HepG2 (cell line): Measurements from ENCODE around the gene FIBP. TPM values are rescaled to one million over a fixed set of nuclear protein-coding genes. Genes with fewer than 3 reads are reported as not detected.
A peak's percentile ranks its signal among the peaks of the same experiment; 100 is the strongest.

ENCODE experiments used
- CCAR2 ChIP-seq: fragments of 200-400 bp; formaldehyde crosslinking; optimal IDR thresholded peaks from 2 replicates; pipeline ENCODE3; 2018; ENCODE audit warnings: low read depth, mild to moderate bottlenecking, low read length, moderate library complexity
- MEIS2 ChIP-seq: sonication (generic); formaldehyde crosslinking; IDR thresholded peaks from 2 replicates; pipeline ENCODE4 v1.9.0; 2021; ENCODE audit warnings: mild to moderate bottlenecking, missing genetic modification reagents
- MYNN ChIP-seq: sonication (generic); formaldehyde crosslinking; IDR thresholded peaks from 2 replicates; pipeline ENCODE4 v1.4.0; 2020; ENCODE audit warnings: mild to moderate bottlenecking, low read depth, missing genetic modification reagents
- NRL ChIP-seq: sonication (generic); formaldehyde crosslinking; IDR thresholded peaks from 2 replicates; pipeline ENCODE4 v1.5.0; 2020; ENCODE audit warnings: missing genetic modification reagents, mild to moderate bottlenecking, moderate library complexity, borderline replicate concordance
- RFXAP ChIP-seq: sonication (generic); formaldehyde crosslinking; IDR thresholded peaks from 2 replicates; pipeline ENCODE4 v1.4.0; 2020; ENCODE audit warnings: missing genetic modification reagents, borderline replicate concordance
- ZBTB38 ChIP-seq: sonication (generic); formaldehyde crosslinking; IDR thresholded peaks from 2 replicates; pipeline ENCODE4 v1.5.1; 2020; ENCODE audit warnings: mild to moderate bottlenecking, missing genetic modification reagents
- ZFP37 ChIP-seq: sonication (generic); formaldehyde crosslinking; IDR thresholded peaks from 2 replicates; pipeline ENCODE4 v1.4.0; 2020; ENCODE audit warnings: missing genetic modification reagents, borderline replicate concordance
- polyA plus RNA-seq, 8 experiments: library from polyadenylated mRNA; depleted of rRNA in 3 of 8; stranded (reverse) in 7 of 8; unstranded in 1 of 8; fragments of >200 nt; fragmentation: Illumina TruSeq in 4 of 8; extraction: Trizol in 4 of 8; gene quantifications; 2 replicates each; pipeline versions ENCODE4 v1.2.1 to v1.2.3, GENCODE V29; 2011 to 2016; ENCODE audit warnings: low read depth in 4 of 8, missing spikeins in 1 of 8, mixed read lengths in 1 of 8; ENCODE audit not compliant: insufficient read depth in 1 of 8
- total RNA-seq, 5 experiments: library from RNA; depleted of rRNA; stranded (reverse); fragments of >200 nt; fragmentation: Illumina TruSeq; extraction: Trizol; gene quantifications; 2 replicates each; pipeline ENCODE4 v1.2.3, GENCODE V29; 2016; ENCODE audit warnings: low read depth in 1 of 5
- TF ChIP-seq, protein P1 (sequence below): sonication (generic); formaldehyde crosslinking; IDR thresholded peaks from 2 replicates; pipeline ENCODE4 v1.4.0; 2020; ENCODE audit warnings: missing genetic modification reagents, borderline replicate concordance
- TF ChIP-seq, protein P2 (sequence below): sonication (generic); formaldehyde crosslinking; IDR thresholded peaks from 2 replicates; pipeline ENCODE4 v1.4.0; 2020; ENCODE audit warnings: missing genetic modification reagents, borderline replicate concordance
- TF ChIP-seq, protein P3 (sequence below): sonication (generic); formaldehyde crosslinking; IDR thresholded peaks from 2 replicates; pipeline ENCODE4 v1.9.0; 2021; ENCODE audit warnings: missing genetic modification reagents, borderline replicate concordance
- TF ChIP-seq, protein P4 (sequence below): IDR thresholded peaks from 2 replicates; pipeline ENCODE4 v1.6.1; 2018; ENCODE audit warnings: missing genetic modification reagents
- TF ChIP-seq, protein P5 (sequence below): sonication (generic); formaldehyde crosslinking; IDR thresholded peaks from 2 replicates; pipeline ENCODE4 v1.4.0; 2020; ENCODE audit warnings: missing genetic modification reagents
- TF ChIP-seq, protein P6 (sequence below): sonication (generic); formaldehyde crosslinking; IDR thresholded peaks from 2 replicates; pipeline ENCODE4 v1.4.0; 2020; ENCODE audit warnings: missing genetic modification reagents, borderline replicate concordance

Gene FIBP
- total and polyA plus RNA-seq, 2 of the 13 experiments (the other 11 are each of a cell fraction or from before 2014, with no cell fraction given), result 42.9 to 62.1 TPM

DNA sequence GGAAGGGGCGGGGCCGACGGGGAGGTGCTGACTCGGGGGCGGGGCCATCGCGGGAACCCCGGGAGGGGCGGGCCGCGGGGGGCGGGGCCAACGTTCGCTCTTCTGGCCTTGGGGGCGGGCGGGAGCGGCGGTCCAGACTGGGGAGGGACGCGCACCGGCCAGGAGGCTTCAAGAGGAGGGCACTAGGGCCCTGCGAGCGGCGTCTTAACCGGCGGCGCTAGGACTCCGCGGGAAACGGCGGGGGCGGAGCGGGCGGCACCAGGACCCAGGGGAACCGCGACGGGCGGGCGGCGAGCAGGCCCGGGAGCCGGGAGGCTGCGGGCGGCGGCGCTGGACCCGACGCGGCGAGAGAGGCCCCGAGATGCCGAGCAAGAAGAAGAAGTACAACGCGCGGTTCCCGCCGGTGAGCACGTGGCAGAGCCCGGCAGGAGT, 30.9 kb upstream of the FIBP start, which contains the start of gene DRAP1 (continued):
- TF ChIP-seq, protein P1, sequence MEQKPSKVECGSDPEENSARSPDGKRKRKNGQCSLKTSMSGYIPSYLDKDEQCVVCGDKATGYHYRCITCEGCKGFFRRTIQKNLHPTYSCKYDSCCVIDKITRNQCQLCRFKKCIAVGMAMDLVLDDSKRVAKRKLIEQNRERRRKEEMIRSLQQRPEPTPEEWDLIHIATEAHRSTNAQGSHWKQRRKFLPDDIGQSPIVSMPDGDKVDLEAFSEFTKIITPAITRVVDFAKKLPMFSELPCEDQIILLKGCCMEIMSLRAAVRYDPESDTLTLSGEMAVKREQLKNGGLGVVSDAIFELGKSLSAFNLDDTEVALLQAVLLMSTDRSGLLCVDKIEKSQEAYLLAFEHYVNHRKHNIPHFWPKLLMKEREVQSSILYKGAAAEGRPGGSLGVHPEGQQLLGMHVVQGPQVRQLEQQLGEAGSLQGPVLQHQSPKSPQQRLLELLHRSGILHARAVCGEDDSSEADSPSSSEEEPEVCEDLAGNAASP (CRISPR knock-in tag), result peak; percentile 88
- TF ChIP-seq ZFP37 (peak; percentile 70; the same call in 1 of the 2 replicates), MYNN (CRISPR knock-in tag) (no peak), CCAR2 (peak; percentile 79), RFXAP (CRISPR knock-in tag) (peak; percentile 61; the same call in 1 of the 2 replicates), ZBTB38 (CRISPR knock-in tag) (no peak), MEIS2 (CRISPR knock-in tag) (peak; percentile 71; the same call in 1 of the 2 replicates), NRL (CRISPR knock-in tag) (no peak)
- TF ChIP-seq, protein P2, sequence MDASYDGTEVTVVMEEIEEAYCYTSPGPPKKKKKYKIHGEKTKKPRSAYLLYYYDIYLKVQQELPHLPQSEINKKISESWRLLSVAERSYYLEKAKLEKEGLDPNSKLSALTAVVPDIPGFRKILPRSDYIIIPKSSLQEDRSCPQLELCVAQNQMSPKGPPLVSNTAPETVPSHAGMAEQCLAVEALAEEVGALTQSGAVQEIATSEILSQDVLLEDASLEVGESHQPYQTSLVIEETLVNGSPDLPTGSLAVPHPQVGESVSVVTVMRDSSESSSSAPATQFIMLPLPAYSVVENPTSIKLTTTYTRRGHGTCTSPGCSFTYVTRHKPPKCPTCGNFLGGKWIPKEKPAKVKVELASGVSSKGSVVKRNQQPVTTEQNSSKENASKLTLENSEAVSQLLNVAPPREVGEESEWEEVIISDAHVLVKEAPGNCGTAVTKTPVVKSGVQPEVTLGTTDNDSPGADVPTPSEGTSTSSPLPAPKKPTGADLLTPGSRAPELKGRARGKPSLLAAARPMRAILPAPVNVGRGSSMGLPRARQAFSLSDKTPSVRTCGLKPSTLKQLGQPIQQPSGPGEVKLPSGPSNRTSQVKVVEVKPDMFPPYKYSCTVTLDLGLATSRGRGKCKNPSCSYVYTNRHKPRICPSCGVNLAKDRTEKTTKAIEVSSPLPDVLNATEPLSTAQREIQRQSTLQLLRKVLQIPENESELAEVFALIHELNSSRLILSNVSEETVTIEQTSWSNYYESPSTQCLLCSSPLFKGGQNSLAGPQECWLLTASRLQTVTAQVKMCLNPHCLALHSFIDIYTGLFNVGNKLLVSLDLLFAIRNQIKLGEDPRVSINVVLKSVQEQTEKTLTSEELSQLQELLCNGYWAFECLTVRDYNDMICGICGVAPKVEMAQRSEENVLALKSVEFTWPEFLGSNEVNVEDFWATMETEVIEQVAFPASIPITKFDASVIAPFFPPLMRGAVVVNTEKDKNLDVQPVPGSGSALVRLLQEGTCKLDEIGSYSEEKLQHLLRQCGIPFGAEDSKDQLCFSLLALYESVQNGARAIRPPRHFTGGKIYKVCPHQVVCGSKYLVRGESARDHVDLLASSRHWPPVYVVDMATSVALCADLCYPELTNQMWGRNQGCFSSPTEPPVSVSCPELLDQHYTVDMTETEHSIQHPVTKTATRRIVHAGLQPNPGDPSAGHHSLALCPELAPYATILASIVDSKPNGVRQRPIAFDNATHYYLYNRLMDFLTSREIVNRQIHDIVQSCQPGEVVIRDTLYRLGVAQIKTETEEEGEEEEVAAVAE (CRISPR knock-in tag), result peak; percentile 75; the same call in 1 of the 2 replicates
- TF ChIP-seq, protein P3, sequence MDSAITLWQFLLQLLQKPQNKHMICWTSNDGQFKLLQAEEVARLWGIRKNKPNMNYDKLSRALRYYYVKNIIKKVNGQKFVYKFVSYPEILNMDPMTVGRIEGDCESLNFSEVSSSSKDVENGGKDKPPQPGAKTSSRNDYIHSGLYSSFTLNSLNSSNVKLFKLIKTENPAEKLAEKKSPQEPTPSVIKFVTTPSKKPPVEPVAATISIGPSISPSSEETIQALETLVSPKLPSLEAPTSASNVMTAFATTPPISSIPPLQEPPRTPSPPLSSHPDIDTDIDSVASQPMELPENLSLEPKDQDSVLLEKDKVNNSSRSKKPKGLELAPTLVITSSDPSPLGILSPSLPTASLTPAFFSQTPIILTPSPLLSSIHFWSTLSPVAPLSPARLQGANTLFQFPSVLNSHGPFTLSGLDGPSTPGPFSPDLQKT (CRISPR knock-in tag), result no peak
- TF ChIP-seq, protein P4, sequence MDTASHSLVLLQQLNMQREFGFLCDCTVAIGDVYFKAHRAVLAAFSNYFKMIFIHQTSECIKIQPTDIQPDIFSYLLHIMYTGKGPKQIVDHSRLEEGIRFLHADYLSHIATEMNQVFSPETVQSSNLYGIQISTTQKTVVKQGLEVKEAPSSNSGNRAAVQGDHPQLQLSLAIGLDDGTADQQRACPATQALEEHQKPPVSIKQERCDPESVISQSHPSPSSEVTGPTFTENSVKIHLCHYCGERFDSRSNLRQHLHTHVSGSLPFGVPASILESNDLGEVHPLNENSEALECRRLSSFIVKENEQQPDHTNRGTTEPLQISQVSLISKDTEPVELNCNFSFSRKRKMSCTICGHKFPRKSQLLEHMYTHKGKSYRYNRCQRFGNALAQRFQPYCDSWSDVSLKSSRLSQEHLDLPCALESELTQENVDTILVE (CRISPR knock-in tag), result peak; percentile 94; the same call in 1 of the 2 replicates
- TF ChIP-seq, protein P5, sequence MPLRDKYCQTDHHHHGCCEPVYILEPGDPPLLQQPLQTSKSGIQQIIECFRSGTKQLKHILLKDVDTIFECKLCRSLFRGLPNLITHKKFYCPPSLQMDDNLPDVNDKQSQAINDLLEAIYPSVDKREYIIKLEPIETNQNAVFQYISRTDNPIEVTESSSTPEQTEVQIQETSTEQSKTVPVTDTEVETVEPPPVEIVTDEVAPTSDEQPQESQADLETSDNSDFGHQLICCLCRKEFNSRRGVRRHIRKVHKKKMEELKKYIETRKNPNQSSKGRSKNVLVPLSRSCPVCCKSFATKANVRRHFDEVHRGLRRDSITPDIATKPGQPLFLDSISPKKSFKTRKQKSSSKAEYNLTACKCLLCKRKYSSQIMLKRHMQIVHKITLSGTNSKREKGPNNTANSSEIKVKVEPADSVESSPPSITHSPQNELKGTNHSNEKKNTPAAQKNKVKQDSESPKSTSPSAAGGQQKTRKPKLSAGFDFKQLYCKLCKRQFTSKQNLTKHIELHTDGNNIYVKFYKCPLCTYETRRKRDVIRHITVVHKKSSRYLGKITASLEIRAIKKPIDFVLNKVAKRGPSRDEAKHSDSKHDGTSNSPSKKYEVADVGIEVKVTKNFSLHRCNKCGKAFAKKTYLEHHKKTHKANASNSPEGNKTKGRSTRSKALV (CRISPR knock-in tag), result no peak
- TF ChIP-seq, protein P6, sequence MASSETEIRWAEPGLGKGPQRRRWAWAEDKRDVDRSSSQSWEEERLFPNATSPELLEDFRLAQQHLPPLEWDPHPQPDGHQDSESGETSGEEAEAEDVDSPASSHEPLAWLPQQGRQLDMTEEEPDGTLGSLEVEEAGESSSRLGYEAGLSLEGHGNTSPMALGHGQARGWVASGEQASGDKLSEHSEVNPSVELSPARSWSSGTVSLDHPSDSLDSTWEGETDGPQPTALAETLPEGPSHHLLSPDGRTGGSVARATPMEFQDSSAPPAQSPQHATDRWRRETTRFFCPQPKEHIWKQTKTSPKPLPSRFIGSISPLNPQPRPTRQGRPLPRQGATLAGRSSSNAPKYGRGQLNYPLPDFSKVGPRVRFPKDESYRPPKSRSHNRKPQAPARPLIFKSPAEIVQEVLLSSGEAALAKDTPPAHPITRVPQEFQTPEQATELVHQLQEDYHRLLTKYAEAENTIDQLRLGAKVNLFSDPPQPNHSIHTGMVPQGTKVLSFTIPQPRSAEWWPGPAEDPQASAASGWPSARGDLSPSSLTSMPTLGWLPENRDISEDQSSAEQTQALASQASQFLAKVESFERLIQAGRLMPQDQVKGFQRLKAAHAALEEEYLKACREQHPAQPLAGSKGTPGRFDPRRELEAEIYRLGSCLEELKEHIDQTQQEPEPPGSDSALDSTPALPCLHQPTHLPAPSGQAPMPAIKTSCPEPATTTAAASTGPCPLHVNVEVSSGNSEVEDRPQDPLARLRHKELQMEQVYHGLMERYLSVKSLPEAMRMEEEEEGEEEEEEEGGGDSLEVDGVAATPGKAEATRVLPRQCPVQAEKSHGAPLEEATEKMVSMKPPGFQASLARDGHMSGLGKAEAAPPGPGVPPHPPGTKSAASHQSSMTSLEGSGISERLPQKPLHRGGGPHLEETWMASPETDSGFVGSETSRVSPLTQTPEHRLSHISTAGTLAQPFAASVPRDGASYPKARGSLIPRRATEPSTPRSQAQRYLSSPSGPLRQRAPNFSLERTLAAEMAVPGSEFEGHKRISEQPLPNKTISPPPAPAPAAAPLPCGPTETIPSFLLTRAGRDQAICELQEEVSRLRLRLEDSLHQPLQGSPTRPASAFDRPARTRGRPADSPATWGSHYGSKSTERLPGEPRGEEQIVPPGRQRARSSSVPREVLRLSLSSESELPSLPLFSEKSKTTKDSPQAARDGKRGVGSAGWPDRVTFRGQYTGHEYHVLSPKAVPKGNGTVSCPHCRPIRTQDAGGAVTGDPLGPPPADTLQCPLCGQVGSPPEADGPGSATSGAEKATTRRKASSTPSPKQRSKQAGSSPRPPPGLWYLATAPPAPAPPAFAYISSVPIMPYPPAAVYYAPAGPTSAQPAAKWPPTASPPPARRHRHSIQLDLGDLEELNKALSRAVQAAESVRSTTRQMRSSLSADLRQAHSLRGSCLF (CRISPR knock-in tag), result no peak
